Panc1 (cell line): ENCODE data around the gene IL32.

Source experiments
- CTCF ChIP-seq: fragments of 450-650 bp; IDR thresholded peaks from 2 replicates; pipeline ENCODE4 v1.5.1; 2017; ENCODE audit warnings: mild to moderate bottlenecking
- POLR2AphosphoS5 ChIP-seq: IDR thresholded peaks from 2 replicates; pipeline ENCODE4 v1.6.1; 2012; ENCODE audit warnings: mild to moderate bottlenecking, low read depth, low read length, moderate library complexity
- REST ChIP-seq, 2 experiments: IDR thresholded peaks; 2 replicates each; pipeline ENCODE4 v1.6.1; 2011 to 2012; ENCODE audit warnings: low read depth in 2 of 2, control low read depth in 1 of 2, low read length in 1 of 2, mild to moderate bottlenecking in 1 of 2, moderate library complexity in 1 of 2; ENCODE audit not compliant: insufficient read depth in 1 of 2

- no peak for TF ChIP-seq CTCF
- TF ChIP-seq POLR2AphosphoS5: no peak
- TF ChIP-seq REST (IDR thresholded peaks at IDR 0.05; ENCODE audit: insufficient read depth in 1 of 2, low read depth in 2 of 2, low read length in 1 of 2): no peak
These were observed 18.1 kb upstream of the IL32 start for GRCh38 chr16:3047387-3047720.
